ENCODE measurements around the gene ACOT7.

ACOT7 gene

DNA sequence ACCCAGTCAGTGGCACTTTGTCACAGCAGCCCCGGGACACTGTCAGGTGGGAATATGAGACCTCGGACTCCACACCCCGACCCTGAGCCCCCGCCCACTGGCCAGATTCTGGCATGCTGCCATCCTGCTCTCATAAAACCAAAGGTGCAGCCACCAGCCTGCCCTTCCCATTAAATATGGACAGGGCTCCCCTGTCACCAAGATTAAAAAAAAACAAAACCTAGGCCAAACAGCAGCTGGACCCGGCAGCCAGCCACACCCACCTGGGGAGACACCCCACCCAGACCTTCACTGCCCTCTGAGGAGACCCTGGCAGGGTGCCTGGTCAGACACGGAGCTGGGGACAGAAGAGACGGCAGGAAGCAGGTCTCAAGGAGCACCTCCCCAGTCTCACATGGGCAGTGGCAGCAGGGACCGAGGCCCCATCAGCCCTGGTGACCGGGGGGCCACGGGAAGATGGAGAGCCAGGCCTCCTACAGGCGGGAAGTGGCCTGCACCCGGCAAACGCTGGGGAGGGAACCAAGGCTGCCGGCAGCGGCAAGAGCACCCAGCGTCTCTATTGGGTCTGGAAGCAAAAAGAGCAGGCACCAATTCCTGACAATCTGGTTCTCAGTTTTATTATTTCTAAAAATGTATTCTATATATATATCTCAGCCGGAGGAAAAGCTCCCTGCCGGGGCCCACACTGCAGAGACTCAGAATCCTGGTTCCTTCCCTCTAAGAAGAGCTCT lies 61.9 kb downstream of the ACOT7 start:
- H3K27ac ChIP-seq (ENCODE audit: low read depth, low read length): no peak overlapping the region

DNA sequence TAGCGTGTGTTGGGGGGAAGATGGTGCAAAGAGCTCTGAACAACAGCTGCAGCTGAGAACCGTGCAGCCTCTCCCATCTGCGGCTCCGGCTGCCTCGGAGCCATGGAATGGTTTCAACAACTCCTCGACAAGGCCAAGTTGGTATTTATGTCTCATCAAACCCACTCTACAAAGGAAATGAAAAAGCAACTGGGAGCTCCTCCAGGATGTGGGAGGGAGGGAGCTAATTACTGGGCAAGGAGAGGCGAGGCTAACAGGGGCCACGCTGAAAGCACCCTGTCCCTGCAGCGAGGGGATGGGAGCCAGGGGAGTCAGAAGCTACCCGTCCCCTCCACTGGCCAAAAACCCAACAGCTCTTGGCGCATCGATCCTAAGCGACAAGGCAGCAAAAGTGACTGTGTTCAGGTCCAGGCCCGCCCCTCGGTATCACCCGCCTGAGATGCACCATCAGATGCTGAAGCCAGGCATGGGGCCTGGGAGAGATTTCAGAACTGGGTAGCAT lies 63.1 kb downstream of the ACOT7 start:
- H3K4me2 ChIP-seq (ENCODE audit: low read length): no peak overlapping the region
- no peaks in the 10 kb centered on the region for H4K20me1 ChIP-seq (ENCODE audit: control insufficient read depth, insufficient read depth, low read depth, low read length)
- TF ChIP-seq, protein P1, sequence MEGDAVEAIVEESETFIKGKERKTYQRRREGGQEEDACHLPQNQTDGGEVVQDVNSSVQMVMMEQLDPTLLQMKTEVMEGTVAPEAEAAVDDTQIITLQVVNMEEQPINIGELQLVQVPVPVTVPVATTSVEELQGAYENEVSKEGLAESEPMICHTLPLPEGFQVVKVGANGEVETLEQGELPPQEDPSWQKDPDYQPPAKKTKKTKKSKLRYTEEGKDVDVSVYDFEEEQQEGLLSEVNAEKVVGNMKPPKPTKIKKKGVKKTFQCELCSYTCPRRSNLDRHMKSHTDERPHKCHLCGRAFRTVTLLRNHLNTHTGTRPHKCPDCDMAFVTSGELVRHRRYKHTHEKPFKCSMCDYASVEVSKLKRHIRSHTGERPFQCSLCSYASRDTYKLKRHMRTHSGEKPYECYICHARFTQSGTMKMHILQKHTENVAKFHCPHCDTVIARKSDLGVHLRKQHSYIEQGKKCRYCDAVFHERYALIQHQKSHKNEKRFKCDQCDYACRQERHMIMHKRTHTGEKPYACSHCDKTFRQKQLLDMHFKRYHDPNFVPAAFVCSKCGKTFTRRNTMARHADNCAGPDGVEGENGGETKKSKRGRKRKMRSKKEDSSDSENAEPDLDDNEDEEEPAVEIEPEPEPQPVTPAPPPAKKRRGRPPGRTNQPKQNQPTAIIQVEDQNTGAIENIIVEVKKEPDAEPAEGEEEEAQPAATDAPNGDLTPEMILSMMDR (IDR thresholded peaks at IDR 0.05; ENCODE audit: low read depth, low read length, poor library complexity, severe bottlenecking): no peak
- no peak for TF ChIP-seq EZH2phosphoT487 (IDR thresholded peaks at IDR 0.05; ENCODE audit: borderline replicate concordance, low read length)
- H3K27ac ChIP-seq (ENCODE audit: low read depth, low read length): no peak overlapping the region
- peaks cover 8% of the 10 kb centered on the region; the same call in 1 of the 2 replicates for H3K36me3 ChIP-seq (ENCODE audit: control insufficient read depth, low read length)
- H3K4me3 ChIP-seq (ENCODE audit: low read length): no peak overlapping the region
- no peaks in the 10 kb centered on the region for H3K27me3 ChIP-seq (ENCODE audit: control insufficient read depth, low read length)
- H3K9me2 ChIP-seq (replicated peaks; ENCODE audit: control insufficient read depth, low read length): no peaks in the 10 kb centered on the region
- H3F3A ChIP-seq (ENCODE audit: control insufficient read depth, insufficient read depth): no peaks in the 10 kb centered on the region
- H3K4me1 ChIP-seq (ENCODE audit: control insufficient read depth, low read length): no peaks in the 10 kb centered on the region
- no peaks in the 10 kb centered on the region for H3K79me2 ChIP-seq (ENCODE audit: control insufficient read depth, low read length)
- no peaks in the 10 kb centered on the region for H3K9me3 ChIP-seq (ENCODE audit: control insufficient read depth, insufficient read depth, low read length)

More for the DNA sequence above, 61.9 kb downstream of the ACOT7 start:
- Histone ChIP-seq H3K4me3 (ENCODE audit: low read length) (no peak overlapping the region), H3K9me3 (ENCODE audit: control insufficient read depth, insufficient read depth, low read length) (no peaks in the 10 kb centered on the region), H3F3A (ENCODE audit: control insufficient read depth, insufficient read depth) (no peaks in the 10 kb centered on the region), H3K4me2 (ENCODE audit: low read length) (no peak overlapping the region), H3K79me2 (ENCODE audit: control insufficient read depth, low read length) (no peaks in the 10 kb centered on the region), H3K4me1 (ENCODE audit: control insufficient read depth, low read length) (no peaks in the 10 kb centered on the region), H3K9me2 (replicated peaks; ENCODE audit: control insufficient read depth, low read length) (no peaks in the 10 kb centered on the region), H4K20me1 (ENCODE audit: control insufficient read depth, insufficient read depth, low read depth, low read length) (no peaks in the 10 kb centered on the region), H3K27me3 (ENCODE audit: control insufficient read depth, low read length) (no peaks in the 10 kb centered on the region), H3K36me3 (ENCODE audit: control insufficient read depth, low read length) (peaks cover 8% of the 10 kb centered on the region; the same call in 1 of the 2 replicates)
- TF ChIP-seq EZH2phosphoT487 (IDR thresholded peaks at IDR 0.05; ENCODE audit: borderline replicate concordance, low read length): no peak
- TF ChIP-seq, protein P1 (IDR thresholded peaks at IDR 0.05; ENCODE audit: low read depth, low read length, poor library complexity, severe bottlenecking): no peak

DNA sequence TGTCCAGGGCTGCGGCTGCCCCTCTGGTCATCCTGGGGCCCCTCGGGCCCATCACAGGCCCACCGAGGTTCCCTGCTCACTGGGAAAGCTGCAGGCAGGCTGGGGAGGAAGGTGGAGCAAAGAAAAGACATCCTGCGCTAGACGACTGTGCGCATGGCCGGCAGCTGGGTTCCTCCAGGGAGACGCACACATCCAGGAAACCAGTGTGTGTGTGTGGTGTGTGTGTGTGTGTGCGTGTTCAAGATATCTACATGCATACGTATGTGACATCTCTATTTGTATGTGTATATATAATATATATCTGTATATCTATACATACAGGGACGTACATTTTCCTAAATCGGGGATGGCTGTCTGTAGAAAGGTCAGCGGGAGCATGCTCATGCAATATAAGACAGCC lies 63.7 kb downstream of the ACOT7 start:
- TF ChIP-seq EZH2phosphoT487 (IDR thresholded peaks at IDR 0.05; ENCODE audit: borderline replicate concordance, low read length): no peak
- TF ChIP-seq, protein P1 (IDR thresholded peaks at IDR 0.05; ENCODE audit: low read depth, low read length, poor library complexity, severe bottlenecking): no peak
- Histone ChIP-seq H3K27me3 (ENCODE audit: control insufficient read depth, low read length) (no peaks in the 10 kb centered on the region), H3K36me3 (ENCODE audit: control insufficient read depth, low read length) (peaks cover 8% of the 10 kb centered on the region; the same call in 1 of the 2 replicates), H3K79me2 (ENCODE audit: control insufficient read depth, low read length) (no peaks in the 10 kb centered on the region), H3K4me1 (ENCODE audit: control insufficient read depth, low read length) (no peaks in the 10 kb centered on the region), H3K4me2 (ENCODE audit: low read length) (no peak overlapping the region), H3K9me3 (ENCODE audit: control insufficient read depth, insufficient read depth, low read length) (no peaks in the 10 kb centered on the region), H3F3A (ENCODE audit: control insufficient read depth, insufficient read depth) (no peaks in the 10 kb centered on the region), H3K4me3 (ENCODE audit: low read length) (no peak overlapping the region), H3K9me2 (replicated peaks; ENCODE audit: control insufficient read depth, low read length) (no peaks in the 10 kb centered on the region), H3K27ac (ENCODE audit: low read depth, low read length) (no peak overlapping the region), H4K20me1 (ENCODE audit: control insufficient read depth, insufficient read depth, low read depth, low read length) (no peaks in the 10 kb centered on the region)
